HG03432 (cell line): ENCODE measurements around the gene RPL18.

Experiments
- ATAC-seq: cut with Tn5 transposase; IDR thresholded peaks from one replicate; pipeline ENCODE4 v1.9.1; 2021; ENCODE audit warnings: mild to moderate bottlenecking, moderate library complexity; ENCODE audit not compliant: unreplicated experiment

The RPL18 gene

DNA sequence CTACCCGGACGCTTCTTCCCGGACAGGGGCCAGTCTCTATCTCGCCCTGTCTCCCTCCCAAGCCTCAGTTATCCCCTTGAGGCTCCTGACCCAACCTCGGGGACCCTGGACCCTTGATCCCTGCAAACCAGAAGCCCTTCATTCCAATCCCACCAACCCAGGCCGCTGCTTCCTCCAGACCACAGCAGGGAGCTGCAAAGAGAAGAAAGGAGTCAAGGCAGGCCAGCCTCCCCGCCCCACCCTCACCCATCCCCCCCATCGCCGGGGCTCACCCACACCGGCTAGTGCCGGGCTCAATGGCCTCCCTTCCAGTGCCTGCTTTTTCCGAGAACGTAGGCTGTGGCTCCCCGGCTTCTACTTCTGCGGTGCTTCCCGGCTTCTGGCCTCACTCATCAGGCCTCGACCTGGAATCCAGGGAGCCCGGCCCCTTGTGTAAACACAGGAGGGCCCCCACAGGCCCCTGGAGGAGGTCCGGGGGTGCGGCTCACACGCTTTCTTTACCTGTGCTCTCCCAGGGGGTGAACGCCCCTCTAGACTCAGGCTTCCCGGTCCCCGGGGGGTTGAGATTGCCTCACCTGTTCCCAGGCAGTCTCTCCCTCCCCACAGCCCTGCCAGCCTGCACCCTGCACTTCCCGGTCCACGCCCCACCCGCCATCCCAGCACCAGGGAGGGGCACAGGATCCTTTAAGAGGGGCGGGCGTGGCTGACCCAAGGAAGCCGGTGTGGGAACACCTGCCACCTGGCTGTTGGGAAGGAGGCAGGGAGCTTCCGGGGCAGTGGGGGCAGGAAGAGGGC lies 4.3 kb downstream of the RPL18 start, which contains the start of gene FAM83E:
FAM83E (minus strand) TSS at position 641 of the 795 bp plus-strand sequence. CDS start 1,704 bp downstream, outside the sequence.
- ATAC-seq = no peak

DNA sequence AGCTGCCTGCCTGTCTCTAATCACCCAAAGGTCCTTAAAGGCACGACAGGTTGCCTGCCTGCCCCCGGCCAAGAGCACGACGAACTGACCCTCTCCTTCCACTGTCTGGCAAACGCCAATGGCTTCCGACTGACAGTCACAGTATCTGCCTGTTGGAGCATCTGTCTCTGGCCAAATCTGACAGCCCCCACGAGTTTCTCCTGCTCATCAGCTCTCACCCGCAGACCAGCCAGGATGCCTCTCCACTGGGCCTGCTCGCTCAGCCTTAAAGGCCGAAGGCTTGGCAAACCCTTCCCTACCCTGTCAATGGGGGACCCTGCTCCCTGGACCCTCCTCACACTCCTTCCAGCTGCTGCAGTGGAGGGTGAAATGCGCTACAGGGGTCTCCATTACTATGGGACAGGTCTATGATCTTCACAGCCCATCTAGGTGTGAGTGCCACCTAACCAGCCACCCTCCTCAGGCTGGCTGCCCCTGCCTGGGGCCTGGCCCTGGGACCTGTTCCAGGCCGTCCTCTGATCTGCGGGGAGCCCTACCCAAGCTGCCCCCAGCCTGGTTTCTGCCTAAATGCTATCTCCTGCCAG lies 5.0 kb downstream of the RPL18 start:
- ATAC-seq = no peak

DNA sequence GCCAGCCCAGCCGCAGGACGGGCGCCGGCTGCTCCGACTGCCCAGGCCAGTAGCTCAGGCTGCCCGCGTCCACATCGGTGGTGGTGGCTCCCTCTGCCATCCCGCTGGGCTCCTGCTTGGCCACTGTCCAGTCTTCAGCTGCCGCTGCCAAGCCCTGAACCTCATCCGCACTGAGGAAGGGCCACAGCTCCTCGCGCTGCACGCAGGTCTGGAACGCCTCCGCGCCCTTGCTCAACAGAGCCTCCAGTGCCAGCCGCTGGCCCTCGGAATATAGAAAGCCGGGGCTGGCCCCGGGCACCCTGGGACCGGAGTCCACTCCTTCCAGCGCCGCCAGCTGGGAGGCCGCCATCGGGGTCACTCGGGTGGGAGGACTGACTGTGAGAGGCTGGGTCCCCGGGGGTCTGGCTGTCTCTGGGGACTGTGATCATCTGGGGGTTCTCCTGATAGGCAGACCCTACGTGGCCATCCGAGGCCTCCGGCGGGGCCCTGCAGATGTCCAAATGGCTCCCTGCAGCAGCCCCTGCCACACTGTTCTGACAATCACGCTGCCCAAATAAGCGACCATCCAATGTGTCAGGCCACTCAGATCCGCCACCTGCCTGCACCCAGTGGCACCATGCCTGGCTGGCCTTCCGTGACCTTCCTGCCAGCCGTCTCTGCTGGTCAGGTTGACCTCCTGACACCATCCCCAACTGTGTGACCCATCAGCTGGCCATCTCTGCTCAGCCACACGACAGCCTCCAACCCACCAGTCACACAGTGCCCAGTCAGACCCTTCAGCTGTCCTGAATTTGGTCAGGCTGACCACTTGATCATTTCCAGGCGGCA lies 5.7 kb downstream of the RPL18 start:
- no peak for ATAC-seq

DNA sequence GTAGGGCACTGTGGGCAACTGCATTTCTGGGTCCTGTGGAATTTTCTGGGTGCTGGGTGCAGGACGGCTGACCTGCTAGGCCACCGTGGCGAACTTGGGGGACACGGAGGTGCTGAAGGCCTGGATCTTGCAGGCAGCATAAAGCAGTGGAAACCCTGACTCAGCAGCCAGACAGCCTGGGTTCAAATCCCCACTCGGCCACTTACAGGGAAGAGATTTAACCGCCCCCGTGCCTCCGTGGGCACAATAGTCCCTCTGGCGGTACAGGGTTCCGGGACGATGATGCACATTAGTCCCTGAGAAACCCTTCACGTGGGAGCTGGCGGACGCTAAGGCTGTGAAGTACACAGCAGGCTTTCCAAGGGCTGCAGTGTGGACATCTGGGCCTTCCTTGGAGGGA lies 7.1 kb downstream of the RPL18 start:
- no peak for ATAC-seq

DNA sequence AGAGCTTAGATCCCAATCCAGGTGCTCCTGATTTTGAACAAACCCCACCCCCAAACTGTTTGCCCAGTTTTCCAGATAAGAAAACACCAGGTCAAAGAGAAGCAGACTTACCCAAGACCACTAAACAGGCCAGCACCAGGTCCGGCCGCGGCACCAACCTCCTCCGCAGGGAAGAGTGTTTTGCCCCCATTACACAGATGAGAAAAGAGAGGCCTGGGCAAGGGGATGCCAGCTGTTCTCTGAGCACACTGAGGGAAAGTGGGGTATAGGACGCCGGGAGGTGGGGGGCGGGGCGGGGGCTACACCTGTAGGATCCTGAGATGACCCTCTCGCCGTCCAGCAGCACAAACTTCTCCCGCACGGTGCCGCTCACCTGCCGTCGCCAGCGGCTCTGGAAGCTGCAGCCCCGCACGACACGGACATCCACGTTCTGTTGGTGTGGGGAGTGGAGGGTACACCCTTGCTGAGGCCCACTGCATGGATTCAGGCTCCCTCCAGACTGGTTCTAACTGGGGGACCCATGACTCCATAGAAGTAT lies 9.3 kb downstream of the RPL18 start:
- no peak for ATAC-seq

DNA sequence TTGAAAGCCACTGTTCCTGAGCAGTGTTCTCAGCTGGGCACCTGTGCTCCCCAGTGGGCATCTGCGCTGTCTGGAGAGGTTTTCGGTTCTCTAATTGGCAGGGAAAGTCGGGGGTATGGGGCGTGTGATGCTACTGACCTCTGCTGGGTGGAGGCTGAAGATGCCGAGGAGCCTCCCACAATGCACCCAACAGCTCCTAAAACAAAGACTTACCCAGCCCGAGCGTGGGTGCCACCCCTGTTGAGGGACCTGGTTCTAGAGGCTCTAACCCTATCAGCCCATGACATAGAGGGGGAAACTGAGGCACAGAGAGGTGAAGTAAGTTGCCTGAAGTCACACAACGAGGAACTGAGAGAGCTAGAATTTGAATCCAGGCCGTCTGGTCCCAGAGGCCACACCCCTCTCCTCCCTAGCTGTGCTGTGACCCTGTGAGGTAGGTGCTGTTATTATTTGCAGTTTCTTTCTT lies 10.1 kb downstream of the RPL18 start:
- peak; percentile 50 for ATAC-seq

DNA sequence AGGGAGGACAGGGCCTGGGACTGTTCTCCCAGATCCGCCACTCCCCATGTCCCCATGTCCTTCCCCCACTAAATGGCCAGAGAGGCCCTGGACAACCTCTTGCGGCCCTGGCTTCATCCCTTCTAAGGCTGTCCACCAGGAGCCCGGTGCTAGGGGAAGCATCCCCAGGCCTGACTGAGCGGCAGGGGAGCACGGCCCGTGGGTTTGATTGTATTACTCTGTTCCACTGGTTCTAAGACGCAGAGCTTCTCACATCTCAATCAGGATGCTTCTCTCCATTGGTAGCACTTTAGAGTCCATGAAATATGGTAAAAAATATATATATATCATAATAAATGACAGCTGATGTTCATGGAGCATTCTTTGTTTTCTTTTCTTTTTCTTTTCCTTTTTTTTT lies 11.6 kb downstream of the RPL18 start:
- no peak for ATAC-seq

DNA sequence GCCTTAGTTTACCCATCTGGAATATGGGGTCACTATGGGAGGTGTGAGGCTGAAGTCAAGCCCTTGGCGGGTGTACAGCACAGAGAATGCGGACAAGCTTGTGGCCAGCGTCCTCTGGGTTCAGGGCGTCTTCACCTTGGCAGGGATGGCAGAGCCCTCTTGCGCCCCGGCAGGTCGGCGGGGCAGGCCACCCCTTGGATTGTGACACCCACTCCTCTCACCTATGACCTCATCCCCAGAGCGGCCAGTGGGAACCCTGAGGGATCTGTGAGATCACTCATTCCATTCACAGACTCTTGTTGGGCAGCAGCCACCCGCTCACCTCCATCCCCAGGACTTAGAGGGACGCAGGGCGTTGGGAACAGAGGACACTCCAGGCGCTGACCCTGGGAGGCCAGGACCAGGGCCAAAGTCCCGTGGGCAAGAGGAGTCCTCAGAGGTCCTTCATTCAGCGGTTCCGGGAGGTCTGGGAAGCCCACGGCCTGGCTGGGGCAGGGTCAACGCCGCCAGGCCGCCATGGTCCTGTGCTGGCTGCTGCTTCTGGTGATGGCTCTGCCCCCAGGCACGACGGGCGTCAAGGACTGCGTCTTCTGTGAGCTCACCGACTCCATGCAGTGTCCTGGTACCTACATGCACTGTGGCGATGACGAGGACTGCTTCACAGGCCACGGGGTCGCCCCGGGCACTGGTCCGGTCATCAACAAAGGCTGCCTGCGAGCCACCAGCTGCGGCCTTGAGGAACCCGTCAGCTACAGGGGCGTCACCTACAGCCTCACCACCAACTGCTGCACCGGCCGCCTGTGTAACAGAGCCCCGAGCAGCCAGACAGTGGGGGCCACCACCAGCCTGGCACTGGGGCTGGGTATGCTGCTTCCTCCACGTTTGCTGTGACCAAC lies 12.3 kb downstream of the RPL18 start, which contains the start of gene SPACA4:
SPACA4 (plus strand) TSS at position 280 of the 896 bp plus-strand sequence; CDS start at position 517, 237 bp downstream.
- ATAC-seq = no peak

DNA sequence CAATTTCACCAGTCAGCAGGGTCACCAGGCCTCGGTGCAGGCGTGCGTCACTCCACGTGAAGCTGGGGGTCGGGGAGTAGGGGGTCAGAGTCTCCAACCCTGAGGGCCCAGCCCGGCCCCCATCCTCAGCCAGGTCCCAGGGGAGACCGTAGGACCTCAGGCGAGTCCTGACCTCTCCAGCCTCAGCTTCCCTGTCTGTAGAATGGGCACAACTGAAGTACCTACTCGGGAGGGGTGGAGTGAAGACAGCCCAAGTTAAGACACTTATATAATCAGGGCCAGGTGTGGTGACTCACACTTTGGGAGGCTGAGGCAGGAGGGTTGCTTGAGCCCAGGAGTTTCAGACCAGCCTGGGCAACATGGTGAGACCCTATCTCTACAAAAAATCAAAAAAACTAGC lies 15.1 kb downstream of the RPL18 start:
- no peak for ATAC-seq

DNA sequence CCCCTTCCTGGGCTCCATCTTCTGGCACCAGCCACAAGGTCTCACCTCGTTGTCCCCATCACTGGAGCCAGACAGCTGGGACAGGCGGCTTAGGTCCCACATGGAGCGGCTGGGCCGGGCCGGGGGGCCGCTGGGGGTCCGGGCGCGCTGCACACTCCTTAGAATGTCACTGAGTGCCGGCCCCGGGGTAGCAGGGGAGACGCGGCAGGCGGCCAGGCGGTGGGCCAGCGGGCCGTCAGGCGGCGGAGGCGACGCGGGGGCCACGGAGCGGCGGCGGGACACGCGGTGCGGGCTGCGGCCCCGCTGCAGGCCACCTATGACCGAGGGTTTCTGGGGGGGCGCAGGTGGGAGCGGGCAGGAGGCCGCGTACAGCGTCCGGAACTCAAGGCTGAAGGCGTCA lies 15.5 kb downstream of the RPL18 start:
- ATAC-seq = no peak

DNA sequence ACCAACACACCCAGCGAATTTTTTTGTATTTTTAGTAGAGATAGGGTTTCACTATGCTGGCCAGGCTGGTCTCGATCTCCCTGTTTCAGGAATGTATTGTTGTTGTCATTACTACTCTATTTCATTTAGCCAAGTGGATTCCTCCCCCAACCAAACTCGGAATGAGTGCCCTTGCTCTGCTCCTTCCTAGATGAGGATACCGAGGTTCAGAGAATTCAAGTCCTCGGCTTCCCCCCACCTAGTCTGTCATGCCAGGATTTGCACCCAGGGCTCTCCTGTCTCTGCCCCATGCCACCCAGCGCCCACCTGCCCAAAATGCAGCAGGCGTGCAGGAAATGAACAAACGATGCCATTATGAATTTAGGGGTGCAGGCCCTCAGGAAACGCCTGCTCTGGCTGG lies 16.0 kb downstream of the RPL18 start:
- ATAC-seq = no peak

DNA sequence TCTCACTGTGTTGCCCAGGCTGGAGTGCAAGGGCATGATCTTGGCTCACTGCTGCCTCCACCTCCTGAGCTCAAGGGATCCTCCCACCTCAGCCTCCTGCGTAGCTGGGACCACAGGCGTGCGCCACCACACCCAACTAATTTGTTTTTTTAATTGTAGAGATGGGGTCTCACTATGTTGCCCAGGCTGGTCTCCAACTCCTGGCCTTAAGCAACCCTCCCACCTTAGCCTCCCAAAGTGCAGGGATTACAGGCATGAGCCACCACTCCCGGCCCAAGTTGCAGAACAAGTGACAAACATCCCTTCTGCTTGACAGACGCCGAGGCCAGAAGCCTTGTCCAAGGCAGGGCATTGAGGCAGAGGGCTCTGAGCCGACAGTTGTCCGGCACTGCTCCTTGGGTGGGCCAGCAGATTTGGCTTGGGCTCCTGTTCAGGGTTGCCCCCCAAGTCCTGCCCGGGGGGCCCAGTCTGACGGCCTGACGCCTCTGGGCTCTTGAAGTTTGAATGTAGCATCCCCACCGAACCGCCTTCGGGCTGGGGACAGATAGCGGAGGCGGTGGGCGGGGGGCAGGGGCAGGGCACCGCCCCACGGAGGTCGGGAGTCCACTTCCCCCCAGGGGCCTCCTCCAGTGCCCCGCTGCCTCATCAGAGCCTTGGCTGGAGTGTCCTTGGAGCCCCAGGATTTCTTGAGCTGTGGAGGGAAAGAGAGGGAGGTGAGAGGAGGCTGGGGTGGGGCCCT lies 18.1 kb downstream of the RPL18 start:
- ATAC-seq = no peak

DNA sequence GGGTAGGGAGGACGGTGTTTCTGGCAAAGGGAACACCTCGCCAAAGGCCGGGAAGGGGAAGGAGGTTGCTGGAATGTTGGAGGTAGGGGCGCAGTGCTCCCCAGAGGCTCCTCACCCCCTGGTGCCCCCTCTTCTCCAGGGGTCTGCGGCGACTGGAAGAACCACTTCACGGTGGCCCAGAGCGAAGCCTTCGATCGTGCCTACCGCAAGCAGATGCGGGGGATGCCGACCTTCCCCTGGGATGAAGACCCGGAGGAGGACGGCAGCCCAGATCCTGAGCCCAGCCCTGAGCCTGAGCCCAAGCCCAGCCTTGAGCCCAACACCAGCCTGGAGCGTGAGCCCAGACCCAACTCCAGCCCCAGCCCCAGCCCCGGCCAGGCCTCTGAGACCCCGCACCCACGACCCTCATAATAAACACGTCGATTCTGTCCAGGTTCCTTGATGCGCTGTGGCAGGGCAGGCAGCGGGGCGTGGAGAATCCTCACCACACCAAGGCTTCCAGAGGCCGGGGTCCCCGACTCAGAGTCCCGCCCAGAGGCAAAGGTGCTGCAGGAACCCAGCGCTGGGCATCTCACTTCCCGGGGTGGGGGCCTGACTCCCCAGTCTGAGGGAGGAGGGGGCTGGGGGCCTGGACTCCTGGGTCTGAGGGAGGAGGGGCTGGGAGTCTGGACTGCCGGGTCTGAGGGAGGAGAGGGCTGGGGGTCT lies 19.8 kb downstream of the RPL18 start:
- ATAC-seq = no peak

DNA sequence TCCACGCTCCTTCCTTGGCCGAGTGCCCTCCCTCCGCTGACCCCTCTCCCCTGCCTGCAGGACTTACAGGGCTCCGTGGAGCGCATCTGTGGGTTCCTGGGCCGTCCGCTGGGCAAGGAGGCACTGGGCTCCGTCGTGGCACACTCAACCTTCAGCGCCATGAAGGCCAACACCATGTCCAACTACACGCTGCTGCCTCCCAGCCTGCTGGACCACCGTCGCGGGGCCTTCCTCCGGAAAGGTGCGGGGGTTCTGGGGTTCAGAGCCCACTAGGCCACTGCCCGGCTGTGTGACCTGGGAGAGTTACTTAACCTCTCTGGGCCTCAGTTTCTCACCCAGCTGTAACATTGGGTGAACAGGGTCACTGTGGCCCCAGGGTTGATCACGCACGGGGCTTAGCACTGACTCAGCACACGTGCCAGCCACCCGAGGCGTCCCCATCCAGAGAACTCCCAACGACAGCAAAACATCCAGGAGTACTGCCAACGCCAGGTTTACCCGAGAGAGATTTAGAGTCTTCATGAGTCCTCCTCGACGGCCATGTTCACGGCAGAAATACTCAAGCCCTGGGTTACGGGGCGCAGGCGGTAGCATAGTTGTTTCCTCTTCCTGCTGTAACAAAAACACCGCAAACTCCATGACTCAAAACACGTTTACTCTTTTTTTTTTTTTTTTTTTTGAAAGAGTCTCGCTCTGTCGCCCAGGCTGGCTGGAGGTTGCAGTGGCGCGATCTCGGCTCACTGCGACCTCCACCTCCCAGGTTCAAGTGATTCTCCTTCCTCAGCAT lies 22.1 kb downstream of the RPL18 start:
- ATAC-seq = no peak

DNA sequence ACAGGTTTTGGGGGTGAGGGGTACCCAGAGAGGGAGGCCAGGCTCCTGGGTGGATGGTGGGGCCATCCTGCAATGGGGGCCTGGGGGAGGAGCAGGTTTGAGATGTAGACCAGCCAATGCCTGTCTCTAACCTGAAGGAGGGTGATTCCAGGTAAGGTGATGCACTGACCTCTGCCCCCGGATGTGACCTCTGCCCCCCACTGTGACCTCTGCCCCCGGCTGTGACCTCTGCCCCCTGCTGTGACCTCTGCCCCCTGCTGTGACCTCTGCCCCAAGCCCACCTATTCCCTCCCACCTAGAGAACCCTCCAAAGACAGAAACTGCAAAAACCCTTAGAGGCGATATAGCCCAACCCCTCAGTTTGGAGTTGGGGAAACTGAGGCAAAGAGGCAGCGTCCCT lies 22.7 kb downstream of the RPL18 start:
- no peak for ATAC-seq

DNA sequence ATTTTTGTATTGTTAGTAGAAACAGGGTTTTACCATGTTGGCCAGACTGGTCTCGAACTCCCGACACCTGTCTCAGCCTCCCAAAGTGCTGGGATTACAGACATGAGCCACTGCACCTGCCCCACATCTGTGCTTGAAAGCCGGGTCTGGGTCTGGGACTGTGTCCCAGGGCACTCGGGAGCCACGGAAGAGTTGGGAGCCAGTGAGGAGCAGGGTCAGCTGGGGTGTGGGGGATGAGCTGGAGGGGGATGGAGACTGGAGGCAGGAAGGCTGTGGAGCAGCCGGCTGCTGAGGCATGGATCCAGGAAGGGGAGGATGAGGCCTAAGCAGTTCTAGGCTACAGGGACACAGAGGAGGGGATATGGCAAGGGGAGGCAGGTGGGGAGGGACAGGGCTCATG lies 23.1 kb downstream of the RPL18 start:
- ATAC-seq = no peak

DNA sequence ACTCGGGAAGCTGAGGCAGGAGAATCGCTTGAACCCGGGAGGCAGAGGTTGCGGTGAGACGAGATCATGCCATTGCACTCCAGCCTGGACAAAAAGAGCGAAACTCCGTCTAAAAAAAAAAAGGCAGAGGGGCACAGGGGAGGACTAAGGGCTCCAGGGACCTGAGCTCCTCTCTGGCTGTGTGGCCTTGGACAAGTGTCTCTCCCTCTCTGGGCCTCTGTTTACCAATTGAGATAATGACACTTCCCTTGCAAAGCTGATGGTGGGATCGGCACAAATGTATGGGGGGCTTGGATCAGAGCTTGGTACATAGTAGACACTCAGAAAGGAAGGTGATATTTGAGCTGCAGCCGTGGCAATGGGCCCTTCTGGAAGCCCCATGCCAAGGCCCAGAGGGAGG lies 23.8 kb downstream of the RPL18 start:
- ATAC-seq = no peak

DNA sequence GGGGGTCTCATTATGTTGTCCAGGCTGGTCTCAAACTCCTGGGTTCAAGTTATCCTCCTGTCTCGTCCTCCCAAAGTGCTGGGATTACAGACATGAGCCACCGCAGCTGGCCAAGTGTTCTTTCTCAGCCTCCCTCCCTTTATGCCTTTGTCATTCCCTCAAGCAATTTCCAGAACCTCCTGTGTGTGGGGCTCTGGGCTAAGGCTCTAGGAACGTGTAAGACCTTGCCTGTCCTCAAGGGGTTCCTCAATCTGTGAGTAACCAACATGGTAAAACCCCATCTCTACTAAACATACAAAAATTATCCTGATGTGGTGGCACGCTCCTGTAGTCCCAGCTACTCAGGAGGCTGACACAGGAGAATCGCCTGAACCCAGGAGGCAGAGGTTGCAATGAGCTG lies 28.0 kb downstream of the RPL18 start:
- no peak for ATAC-seq
